DMS53 treated with DMSO at 0.1 percent for 48 hours (cell line): ENCODE measurements around the gene LINC01488.

Source experiments
- DNase-seq: peaks from one replicate; lab custom pipeline; 2025; ENCODE audit not compliant: unreplicated experiment; lab: John Stamatoyannopoulos, UW

Gene LINC01488

DNA sequence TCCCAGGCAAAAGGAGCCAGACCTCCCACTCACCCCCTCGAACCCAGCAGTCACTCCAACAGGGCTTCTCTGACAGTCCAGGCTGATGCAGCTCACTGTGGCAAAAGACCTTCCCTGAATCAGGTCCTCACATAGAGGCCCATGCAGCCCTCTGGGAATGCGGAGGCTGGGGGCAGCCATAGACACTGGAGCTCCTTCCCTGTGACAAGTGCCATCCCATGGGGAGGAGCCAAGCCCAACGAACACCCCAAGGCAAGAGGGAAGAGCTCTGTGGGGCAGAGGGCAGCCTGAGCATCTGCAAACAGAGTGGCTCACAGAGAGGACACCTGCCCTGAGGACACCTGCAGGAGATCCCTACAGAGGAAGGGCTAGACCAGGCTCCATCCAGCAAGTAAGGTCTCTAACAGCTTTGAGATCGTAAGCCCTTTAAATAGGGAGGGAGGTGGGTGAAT lies at the start of gene LINC01488:
TSS of gene LINC01488 (plus strand) at position 271 of the 452 bp plus-strand sequence.
- DNase-seq = no peak

DNA sequence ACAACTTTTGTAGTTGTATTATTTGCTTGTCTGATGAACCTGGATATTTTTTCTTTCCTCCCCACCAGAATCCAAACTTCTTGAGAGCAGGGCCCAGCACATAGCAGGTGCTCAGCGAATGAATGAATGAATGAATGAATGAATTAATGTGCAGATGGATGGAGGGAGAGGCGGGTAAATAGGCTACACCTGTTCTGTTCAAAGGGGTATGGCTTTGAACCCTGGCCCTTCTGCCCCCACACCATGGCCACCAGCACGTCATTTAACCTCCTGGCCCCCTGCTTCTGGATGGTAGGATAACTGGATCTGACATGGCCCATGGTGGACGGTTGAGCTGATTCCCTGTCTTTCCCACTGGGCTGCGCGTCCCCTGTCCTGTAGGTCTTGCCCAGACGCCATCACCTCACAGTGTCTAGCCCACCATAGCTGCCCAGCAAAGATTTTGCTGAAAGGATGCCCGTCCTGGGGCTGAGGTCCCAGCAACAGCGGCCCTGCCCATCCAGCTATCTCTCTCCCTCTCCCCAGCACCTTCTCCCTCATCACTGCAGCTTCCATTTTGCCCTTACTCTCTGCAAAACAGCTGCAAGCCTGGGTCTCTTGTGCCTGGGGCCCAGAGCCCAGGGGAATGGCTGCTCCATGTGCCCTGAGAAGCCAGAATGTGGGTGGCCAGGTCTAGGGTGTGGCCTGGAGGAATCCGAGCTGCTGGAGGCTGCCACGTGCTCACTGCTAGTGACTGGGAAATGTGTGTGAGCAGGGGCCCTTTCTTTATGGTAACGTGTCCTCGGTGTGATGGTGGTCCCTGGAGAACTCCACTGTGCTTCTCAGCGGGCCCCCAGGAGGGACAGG lies 49.3 kb upstream of the LINC01488 start:
- DNase-seq = no peak

DNA sequence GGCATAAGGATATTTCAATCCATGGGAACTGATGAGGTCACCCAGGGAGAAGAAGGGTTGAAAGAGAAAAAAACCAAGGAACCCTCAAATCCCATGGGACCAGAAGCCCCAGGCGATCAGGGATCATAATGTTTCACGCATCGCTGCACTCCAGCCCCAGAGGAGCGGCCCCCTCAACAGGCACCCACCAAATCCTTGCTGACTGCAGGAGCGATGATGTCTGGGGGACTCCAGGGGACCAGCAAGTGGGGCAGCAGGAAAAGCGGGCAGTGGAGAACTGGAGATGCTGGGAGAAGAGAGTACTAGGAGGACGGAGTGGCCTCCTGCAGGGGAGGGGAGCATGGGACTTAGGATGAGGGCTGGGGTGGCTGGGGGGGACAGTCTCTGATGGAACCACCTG lies 47.7 kb upstream of the LINC01488 start:
- no peak for DNase-seq

DNA sequence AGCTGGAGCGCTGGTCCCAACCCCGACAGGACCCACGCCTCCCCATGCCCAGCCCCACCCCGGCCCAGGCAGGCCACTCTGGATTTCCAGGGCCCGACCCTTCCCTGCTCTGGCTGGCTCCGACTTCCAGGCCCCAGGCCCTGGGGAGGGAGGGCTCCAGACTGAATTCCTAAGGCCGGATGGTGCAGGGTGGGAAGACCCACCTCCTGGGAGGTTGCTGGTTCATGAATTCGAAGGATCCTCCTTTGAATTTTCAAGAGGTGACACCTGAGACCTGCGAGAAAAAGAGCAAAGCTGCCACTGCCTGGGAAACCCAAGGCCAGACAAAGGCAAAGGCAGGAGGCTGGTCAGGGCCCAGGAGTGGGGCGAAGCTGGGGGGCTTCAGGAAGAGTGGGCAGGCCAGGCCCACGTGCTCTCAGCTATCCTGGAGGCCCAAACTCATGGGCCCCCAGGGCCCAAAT lies 47.0 kb upstream of the LINC01488 start:
- DNase-seq = no peak

DNA sequence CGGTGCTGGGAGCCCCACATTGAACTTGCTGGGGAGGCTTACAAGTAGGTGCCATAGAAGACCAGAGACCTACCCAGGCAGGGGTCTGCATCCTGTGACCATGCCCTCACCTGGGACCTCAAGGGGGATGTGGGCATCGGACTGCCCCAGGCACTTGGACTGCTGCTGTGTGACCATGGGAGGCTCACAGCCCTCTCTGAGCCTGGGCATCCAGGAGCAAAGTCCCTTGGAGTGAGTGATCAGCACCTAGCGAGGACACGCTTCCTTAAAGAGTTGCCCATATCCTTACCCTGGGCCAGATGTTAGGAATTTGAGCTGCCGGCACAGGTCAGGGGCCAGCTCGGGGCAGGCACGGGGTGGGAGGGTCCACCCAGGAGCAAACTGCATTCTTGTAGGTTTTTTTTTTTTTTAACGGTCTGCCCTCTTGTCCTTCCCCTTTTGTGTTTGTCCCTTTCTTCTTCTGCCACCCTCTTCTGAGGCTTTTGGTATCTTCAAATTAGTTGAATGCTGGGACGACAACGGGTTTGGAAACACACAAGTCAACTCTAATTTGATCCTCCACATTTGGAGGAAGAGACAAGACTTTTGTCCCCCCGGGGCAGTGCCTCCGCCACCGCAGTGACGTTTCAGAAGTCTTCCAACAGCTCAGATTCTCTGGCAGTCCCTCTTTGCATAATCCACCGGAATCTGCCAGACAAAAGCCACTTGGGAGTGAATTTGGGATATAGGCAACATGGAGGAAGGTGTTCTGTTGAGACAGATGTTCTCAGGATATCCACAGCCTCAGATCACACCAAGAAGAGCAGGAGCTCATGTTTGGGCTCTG lies 46.1 kb upstream of the LINC01488 start:
- no peak for DNase-seq

DNA sequence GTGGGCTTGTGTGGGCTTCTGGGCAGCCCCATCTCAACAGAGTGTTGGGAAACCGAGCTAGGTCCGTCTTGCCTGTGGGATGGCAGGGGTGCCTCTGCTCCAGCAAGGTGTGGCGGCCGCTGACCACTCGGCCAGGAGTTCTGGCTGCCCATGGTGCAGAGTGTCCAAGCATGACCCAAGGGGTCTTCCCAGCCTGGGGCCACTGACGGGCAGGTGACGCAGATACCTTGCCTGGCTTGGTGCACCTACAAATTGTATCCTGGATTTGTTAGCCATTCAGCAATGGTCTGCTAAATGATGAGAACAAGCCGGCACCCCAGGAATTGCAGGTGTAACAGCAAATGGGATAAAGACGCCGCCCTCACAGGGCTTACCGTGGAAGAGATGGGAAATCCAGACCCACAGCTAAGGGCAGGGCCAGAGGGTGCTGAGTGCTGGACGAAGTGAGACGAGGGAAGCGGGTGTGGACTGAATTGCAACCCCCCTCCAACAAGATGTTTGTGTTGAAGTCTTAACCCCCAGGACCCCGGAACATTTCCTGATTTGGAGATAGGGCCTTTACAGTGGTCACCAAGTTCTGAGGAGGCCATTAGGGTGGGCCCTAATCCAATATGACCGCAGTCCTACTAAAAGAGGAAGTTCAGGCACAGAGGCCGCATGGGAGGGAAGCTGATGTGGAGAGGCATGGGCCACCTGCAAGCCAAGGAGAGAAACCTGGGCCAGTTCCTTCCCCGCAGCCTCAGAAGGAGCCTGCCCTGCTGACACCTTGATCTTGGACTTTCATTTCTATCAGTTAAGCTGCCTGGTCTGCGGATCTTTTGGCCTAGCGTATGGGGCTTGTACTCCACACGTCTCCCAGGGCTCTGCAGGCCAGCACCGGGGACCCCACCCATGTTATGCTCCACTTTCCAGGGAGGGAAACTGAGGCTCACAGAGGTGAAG lies 45.2 kb upstream of the LINC01488 start:
- no peak for DNase-seq

DNA sequence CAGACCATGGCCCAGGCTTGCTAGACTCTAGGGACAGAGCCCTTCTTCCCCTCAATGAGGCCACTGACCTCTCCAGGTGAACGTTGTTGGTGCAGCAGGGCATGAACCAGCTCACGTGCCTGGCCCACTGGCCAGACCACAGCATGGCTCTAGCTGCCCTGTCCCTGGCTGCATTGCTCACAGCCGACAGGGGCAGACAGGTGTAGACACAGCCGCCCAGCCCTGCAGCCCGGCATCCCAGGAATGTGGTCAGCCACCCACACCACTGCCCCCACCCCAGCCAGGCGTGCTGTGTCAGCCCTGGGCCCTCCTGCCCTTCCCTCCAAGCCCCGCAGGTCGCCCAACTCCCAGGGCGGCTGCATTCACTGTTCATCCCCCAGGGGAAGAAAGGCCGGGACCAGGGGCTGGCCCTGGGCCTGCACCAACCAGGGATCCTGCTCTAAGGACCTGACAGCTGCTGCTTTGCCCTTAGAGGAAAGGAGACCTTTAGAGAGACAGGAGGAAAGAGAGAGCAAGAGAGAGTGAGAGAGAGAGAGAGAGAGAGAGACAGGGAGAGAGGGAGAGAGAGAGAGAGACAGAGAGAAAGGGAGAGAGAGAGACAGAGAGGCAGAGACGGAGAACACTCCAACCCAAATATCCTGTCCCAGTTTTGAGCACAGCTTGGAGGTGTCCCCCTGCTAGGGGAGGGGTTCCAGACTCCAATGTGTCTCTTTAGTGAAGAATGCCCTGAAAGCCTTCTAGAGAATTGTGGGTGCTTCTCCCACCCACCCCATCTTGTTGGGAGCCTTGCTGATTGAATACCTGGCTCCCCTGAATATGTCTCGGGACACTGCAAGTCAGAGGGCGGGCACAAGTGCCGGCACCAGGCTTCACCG lies 44.2 kb upstream of the LINC01488 start:
- DNase-seq = no peak

DNA sequence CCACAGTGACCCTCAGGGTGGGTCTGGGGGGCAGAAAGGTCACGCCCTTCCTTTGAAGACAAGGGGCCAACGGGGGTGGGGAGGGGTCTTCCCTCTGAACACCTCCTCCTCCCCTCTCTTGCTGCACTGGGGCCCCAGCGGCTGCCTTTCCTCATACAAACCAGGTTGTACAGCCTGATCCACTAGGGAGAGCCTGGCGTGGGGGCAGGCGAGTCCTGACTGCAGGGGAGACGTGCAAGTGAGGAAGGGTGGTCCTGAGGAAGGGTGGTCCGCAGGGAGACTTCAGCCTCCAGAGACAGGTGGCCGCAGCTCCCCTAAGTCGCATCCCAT lies 43.6 kb upstream of the LINC01488 start:
- DNase-seq = no peak

DNA sequence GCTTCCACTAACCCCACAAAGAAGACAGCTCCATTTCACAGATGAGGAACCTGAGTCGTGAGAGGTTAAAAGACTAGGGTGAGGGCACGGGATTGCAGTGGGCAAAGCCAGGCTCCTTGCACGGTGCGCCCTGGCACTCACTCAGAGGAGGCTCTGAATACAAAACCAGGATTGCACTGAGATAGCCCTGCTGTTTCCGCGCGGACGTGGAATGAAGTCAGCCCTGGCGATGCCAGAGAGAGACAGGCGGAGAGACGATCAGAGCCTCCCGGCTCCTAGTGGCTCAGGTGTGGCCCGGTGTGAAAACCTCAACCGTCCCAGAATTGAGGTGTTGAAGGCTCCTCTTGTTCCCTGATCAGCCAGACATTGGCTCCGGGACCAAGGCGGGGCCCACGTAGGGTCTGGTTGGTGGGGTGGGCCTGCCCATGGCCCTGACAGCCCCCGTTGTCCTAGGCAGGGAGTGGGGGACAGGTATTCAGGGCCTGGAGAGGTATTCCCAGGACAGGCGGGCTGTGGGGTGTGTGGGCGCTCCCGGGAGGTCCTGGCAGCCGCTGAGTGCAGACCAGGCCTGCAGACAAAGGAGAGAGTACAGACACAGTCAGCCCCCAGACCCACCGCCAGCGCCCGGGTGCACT lies 43.1 kb upstream of the LINC01488 start:
- no peak for DNase-seq

DNA sequence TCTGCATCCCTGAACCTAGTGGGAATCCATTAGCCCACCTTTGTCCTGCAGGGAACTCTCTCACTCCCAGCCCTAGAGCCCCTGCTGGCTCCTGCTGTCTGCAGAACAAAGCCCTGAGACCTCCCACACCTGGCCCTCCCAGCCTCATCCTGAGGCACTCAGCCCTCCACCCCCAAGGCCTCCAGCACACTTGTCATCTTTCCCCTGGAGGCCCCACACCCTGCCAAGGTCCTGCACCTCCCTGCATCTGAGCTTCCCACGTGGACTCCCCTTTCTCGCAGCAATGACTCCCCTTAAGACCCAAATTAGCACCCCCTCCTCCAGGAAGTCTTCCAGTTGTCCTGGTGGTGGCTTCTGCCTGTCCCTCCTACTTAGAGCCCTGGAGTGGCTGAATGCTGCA lies 42.3 kb upstream of the LINC01488 start:
- no peak for DNase-seq

DNA sequence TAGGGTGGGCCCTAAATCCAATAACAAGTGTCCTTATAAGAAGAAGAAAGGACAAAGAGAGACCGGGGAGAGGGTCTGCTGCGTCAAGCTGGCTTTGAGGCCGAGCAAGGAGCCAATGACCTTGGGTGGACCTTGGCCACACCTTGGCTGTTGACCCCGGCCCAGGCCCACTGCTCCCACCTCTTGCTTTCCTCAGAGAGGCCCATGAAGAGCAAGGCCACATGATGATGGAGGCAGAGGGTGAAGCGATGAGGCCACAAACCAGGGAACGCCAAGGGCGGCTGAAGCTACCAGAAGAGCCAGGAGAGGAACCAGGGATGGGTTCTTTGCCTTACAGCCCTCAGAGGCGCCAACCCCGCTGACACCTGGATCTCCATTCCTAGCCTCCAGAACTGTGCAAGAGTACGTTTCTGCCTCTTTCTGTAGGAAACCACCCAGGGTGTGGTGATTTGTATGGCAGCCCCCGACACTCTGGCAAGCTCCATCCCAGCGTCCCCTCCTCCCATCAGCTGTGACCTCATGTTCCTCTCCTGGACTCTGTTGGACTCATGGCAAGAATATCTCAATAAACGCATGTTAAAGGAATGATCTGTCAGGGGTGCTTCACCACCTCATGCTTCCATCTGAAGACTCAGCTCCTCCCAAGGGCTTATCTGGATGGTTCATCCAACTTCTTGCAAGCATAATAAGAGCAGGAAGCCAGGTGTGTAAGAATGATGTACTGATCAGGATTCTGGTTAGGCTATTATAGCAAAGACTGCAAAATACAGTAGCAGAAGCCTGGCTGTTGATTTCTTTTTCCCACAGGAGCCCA lies 41.6 kb upstream of the LINC01488 start:
- no peak for DNase-seq

DNA sequence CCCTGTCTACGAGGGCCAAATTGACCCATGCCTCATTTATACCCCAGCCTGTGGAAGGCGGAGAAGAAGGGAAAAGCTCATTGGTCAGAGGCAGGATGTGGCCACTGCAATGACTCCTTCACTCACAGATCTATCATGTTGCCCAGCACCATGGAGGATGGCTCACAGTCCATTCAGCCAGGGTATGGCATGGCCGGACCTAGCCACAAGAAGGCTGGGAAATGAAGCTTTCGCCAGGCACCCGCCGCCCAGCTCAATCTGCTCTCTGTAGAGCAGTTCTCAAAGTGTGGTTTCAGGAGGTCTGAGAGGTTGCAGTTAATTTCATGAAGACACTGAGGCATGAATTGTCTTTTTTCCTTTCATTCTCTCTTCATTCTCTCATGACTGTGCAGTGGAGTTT lies 40.6 kb upstream of the LINC01488 start:
- no peak for DNase-seq

DNA sequence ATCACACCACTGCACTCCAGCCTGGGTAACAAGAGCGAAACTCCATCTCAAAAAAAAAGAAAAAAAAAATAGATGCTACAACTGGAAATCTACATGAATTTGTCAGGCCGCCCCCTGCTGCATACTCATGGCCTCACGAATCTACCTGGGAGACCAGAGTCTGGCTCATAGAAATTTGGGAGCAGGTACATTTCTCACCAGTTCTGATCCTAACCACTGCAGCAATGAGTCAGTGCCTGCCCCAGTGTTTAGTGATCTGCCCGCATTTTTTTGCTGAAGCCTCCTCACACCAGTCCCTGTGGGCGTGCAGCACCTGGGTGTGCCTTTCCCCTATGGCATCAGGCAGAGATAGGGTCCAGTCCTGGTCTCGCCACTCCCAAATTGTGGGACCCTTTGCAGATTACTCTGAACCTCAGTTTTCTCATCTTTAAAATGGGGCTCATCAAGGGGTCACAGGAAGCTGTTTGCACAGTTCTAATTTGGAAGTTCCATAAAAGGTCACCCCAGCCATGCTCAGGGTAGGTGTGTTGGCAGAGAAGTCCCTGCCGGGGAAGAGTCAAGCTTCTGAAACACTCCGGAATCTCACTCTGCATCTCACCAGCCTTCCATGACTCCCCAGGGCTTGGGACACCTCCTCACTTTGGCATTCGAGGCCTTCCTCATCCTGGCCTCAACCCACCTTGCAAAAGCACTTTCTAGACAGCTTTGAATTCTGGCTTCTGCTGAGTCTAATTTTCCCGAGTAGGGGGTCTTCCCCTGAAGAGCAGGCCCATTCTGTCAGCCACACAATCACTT lies 39.3 kb upstream of the LINC01488 start:
- DNase-seq = no peak

DNA sequence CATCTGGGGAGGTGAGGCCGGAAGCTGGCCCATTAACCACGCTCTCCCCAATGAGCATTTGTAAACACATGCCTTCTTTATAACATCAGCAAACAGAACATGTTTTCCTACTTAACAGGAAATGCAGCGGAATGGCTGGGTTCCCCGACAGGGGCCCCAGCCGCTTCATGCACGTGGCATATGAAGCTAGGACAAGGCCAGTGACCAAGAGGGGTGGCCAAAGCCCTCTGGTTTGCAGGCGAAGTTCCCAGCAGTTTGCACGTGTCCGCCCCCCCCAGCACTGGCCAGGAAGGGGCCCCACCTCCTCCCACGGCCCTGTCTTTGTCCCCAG lies 38.7 kb upstream of the LINC01488 start:
- DNase-seq = no peak

DNA sequence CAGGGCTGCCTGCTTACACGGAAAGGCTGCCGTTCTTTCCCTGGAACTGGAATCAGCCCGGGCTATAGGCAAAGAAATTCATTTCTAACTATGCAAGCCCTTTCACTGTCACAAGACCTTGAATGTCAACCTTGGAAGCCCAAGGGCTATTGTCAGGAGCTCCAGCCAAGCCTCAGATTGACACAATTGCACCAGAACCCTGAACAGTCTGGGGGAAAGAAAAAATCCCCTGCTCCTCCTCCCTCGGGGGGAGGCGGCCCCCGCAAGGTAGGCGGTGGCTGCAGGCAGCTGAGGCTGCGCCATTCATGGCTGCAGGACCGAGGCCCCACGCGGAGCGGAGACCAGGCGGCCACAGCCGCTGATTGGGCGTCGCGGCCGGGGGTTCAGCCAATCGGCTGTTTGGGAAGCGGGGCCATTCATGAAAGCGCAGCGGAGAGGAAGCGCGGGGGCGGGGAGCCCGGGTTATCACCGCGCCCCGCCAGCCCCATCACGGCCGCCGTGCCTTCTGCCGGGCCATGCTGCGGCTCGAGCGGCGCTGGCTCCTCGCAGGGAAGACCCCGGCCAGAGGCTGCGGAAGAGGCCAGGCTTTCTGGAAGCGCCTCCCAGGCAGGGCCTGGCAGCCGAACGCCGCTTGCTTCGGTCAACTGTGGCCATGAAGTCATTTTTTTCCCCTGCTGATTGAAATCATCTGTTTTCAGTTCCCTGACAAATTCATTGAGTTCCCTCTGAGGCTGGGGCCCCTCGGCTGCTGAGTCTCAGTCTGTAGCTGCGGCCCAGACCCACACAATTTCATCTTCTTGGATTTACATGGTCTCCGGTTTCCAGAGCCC lies 38.1 kb upstream of the LINC01488 start:
- DNase-seq = no peak

DNA sequence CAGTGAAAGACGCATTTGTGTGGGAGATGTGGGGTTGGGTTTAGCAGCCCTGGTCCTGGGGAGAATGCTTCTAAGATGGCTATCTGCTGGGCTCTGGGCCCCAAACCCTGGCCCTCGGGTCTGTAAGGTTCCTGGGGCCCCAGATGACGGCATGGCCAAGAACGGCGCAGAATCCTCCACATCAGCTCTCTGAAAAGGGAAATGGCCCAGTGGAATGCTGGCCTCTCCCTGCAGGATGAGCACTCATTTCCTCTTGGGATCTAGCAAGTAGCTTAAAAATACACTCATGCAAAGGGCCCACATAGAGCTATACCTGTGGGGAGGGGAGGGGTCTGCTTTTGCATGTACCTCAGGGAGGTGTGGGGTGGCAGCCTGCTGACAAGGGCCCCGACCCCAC lies 37.5 kb upstream of the LINC01488 start:
- DNase-seq = no peak

DNA sequence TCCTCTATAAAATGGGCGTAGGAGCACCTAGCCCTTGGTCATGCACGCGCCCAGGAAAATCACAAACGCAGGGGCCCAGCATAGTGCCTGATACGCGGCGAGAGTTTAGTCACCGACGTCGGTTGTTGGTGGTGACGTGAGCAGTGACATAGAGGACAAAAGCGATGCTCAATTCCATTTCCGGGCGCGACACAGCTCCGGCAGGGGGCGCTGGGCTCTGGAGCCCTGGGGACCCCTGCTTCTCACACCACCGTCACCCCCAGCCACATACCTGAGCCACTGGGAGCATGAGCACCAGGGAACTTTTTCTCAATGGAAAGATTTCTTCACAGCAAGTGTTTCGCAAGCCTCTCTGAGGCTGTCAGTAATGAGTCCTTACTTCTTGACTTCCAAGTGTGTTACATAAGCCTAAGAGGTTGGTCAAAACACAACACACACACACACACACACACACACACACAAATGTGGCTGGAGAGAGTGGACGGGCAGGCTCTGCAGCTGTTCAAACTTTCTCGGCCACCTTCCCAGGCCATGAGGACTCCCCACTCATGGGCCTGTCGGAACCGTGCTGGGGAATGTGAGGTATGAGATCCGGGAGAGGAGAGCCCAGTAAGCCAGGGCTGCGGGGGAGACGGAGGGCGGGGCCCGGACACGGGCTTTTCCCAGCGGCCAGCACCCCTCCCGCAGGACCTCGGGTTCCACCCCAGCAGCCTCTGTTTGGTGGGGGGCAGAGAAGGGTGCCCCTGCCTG lies 36.9 kb upstream of the LINC01488 start:
- no peak for DNase-seq
